GM10266 (cell line): ENCODE measurements around the gene STK24.
"Not testable (repeated sequence)": the region's sequence is repeated elsewhere in the genome, so short reads cannot be mapped to it uniquely, and the experiment has no call there.

Experiments used
- DNase-seq: peaks from one replicate; pipeline ENCODE4 v3.0.0; 2012; ENCODE audit errors: extremely low spot score
- CTCF ChIP-seq: IDR thresholded peaks from 2 replicates; pipeline ENCODE4 v1.5.1; 2012; ENCODE audit warnings: mild to moderate bottlenecking, low read depth; ENCODE audit not compliant: control insufficient read depth, insufficient read depth; ENCODE audit errors: missing control alignments

The STK24 gene

GRCh38 chr13:98420554-98421175 lies 156.2 kb downstream of the STK24 start:
- no peak for TF ChIP-seq CTCF
- DNase-seq = no peak

GRCh38 chr13:98419786-98420553 lies 156.9 kb downstream of the STK24 start:
- DNase-seq = no peak
- no peak for TF ChIP-seq CTCF

- TF ChIP-seq CTCF = no peak
- no peak for DNase-seq
Measured at GRCh38 chr13:98416408-98416807, 160.5 kb downstream of the STK24 start.

- DNase-seq = no peak
- no peak for TF ChIP-seq CTCF
Measured at GRCh38 chr13:98415326-98416070, 161.4 kb downstream of the STK24 start.

GRCh38 chr13:98413796-98414195 lies 163.1 kb downstream of the STK24 start:
- DNase-seq = no peak
- TF ChIP-seq CTCF = no peak

GRCh38 chr13:98413278-98413677 lies 163.6 kb downstream of the STK24 start:
- DNase-seq = not testable (repeated sequence)

GRCh38 chr13:98411617-98412265 lies 165.2 kb downstream of the STK24 start:
- no peak for TF ChIP-seq CTCF
- DNase-seq = no peak
